Measurements from ENCODE around the gene MPC1.

MPC1 gene

GRCh38 chr6:166382933-166383801 is at the start of gene MPC1:
TSS of gene MPC1 (minus strand) at chr6:166382940. CDS start at chr6:166382876, 64 bp downstream.
- DNase-seq = peak; percentile 93

GRCh38 chr6:166430269-166430668 is 47.5 kb upstream of the MPC1 start:
- DNase-seq = no peak

- no peak for DNase-seq
Measured at GRCh38 chr6:166424431-166424830, 41.7 kb upstream of the MPC1 start.

DNA sequence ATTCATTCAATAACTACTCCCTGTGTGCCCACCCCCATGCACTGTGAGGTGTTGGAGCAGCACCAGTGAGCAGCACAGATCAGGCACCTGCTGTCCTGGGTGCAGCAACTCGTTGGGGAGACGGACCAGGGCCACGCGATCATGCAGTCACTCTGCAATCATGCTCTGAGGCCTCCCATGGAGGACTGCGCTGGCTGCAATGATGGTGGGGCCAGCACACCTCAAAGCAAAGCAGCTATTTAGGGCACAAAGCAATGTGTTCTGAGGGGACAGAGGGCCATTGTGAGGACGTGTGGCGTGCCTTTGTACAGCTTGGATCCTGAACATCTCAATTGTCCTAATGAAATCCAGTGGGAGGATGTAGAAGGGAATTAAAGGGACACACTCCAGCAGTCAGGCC is 41.0 kb upstream of the MPC1 start:
- DNase-seq = no peak

DNA sequence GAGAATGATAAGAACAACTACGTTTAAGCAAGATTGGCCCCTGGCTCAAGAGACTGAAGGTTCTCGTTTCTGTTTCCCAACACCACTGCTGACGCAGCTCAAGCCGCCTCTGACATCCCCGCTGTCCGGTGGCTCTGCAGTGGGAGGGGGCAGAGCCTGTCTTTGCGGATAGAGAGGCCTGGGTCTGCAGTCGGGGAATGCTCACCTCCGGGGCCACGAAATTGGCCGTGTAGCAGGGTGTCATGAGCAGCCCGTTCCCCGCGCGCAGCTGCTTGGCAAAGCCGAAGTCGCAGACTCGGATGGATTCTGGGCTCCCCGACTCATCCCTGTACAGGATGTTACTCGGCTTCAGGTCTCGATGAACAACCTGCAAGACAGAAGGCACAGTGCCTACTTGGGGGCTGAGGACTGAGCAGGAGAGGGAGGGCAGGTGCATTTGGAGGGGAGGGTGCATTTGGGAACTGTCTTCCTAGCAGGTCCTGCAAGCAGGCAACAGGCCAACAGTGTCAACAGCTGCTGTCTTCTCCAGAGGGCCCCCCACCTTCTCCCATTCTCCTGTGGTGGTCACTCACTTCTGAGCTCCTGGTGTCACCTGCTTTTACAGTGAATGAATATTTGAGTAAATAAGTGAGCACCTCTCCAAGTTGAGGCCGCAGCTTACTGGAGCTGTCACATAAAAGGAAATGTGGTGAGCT is 40.5 kb upstream of the MPC1 start:
- no peak for DNase-seq

- no peak for DNase-seq
Measured at GRCh38 chr6:166422201-166422940, 39.6 kb upstream of the MPC1 start.

- no peak for DNase-seq
Measured at GRCh38 chr6:166420351-166420750, 37.6 kb upstream of the MPC1 start.

- DNase-seq = no peak
Measured at GRCh38 chr6:166419717-166420116, 37.0 kb upstream of the MPC1 start.

GRCh38 chr6:166419286-166419685 is 36.5 kb upstream of the MPC1 start:
- DNase-seq = peak; percentile 85

- peak; percentile 21 for DNase-seq
Measured at GRCh38 chr6:166418691-166419143, 36.0 kb upstream of the MPC1 start.

DNA sequence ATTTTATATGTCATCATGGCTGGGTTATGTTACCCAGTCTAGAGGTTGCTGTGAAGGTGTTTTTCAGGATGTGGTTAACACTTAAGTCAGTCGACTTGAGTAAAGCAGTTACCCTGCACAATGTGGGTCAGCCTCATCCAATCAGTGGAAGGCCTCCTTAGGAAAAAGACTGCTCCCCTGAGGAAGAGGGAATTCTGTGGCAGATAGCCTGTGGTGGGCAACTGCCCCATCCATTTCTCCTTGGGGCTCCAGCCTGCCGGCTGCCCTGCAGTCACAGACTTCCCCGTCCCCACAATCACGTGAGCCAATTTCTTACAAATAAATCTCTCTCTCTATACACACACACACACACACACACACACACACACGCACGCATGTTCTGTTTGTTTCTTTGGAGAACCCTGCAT is 34.5 kb upstream of the MPC1 start:
- DNase-seq = peak; percentile 86

GRCh38 chr6:166415833-166416347 is 33.1 kb upstream of the MPC1 start:
- no peak for DNase-seq

- DNase-seq = peak; percentile 51
Measured at GRCh38 chr6:166415306-166415705, 32.6 kb upstream of the MPC1 start.

GRCh38 chr6:166413491-166413951 is 30.8 kb upstream of the MPC1 start:
- DNase-seq = peak; percentile 22

DNA sequence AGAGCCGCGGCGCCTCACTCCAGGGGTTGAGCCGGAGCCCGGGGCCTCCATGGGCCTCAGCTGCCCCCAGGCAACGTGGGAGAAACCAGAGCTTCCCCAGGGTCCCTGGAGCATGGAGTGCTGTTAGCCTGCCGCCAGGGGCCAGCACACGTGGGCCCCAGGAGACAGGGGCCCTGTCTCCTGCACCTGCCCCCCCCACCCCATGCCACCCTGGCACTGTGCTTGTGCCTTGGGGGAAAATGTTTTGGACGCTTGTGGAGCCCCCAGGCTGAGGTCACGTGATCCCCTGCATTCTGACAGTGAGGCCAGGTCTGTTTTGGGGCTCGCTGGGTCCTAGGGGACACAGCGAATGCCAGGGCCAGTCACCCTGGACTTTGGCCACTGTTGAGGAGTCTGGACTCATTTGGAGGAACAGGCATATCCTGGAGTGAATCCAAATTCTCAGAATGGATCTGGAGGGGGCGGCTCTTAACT is 30.2 kb upstream of the MPC1 start:
- DNase-seq = no peak

GRCh38 chr6:166412156-166412910 is 29.6 kb upstream of the MPC1 start:
- no peak for DNase-seq

DNA sequence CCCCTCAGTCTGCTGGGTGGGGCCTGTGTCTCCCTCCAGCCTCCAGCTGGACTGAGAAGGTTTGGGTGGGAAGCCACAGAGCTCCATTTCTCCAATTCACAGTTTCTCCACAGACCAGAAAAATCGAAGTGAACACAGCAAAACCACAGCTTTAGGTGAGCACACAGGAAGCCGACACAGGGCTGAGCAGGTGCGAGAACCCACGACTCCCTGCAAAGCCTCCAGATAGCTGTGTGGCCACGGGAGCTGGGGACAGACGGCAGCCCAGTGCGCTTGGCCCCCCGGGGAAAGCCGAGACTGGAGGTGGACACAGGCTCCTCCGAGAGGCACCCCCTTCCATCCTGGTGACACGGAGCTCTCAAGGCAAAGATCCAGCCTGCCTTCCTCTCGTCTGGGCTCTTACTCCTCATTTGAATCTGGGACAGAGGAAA is 29.0 kb upstream of the MPC1 start:
- peak; percentile 51 for DNase-seq

GRCh38 chr6:166411271-166411670 is 28.5 kb upstream of the MPC1 start:
- no peak for DNase-seq

DNA sequence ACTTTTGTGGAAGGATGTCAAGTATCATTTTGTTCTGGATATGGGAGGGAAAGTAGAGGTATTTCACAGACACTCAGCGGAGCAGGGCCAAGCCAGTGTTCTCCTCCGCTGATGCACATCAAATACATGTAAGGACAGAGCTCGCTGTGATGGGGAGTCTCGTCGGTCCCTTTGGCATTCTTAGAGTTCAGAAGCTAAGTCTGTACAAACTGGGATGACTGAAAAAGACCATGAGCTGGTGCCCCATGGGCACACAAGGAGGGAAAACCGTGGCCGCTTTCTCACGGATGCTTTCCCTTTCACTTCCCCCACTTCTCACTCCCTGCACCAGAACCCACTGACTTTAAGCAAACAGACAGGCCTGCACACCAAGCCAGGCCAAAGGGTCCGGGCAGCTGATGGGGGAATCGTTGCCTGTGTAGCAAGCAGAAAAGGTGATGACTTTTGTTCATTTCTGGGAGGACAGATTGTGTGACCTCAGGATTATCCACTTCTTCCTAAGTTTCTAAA is 27.7 kb upstream of the MPC1 start:
- DNase-seq = no peak

DNA sequence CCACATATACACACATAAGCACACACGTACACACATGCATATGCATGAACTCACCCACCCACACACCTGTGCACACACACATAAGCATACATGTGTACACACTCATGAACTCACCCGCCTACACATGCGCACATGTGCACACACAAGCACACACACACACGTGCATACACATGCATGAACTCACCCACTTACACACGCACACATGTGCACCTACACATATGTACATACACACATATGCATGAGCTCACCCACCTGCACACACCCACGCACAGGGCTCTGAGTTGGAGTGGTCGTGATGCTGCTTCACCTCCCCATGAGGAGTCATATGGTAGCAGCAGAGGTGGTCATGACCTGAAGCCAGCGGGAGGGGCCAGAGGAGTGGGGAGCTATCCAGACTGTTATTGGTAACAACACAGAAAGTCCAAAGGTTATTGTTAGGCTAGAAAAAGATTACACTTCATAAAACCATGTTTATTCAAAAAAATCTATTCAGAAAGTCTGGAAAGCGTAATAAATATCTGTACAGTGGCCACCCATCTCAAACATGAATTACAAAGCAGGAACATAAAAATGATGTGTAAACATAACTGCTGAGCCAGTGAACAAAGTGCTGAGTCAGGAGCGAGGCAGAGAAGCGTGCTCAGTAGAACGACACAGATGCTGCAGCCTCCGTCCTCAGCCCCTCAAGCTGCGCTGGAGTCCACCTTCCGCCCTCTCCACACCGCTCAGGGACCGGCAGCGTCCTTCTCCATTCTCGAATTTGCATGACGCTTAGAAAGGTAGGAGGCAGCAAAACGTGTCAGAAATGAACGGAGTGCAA is 26.4 kb upstream of the MPC1 start:
- DNase-seq = no peak

GRCh38 chr6:166406197-166406596 is 23.5 kb upstream of the MPC1 start:
- DNase-seq = no peak

Data from CD4-positive, alpha-beta T cell treated with Interleukin-4 for 4 hours (primary cell).